Measurements from ENCODE around the gene UBE2L5. TPM values are rescaled to one million over a fixed set of nuclear protein-coding genes. Genes with fewer than 3 reads are reported as not detected.

UBE2L5 gene
- total and polyA plus RNA-seq, 2 of the 13 experiments (the other 11 are each of a cell fraction or from before 2014, with no cell fraction given) = 0.13 TPM; not detected in 1

DNA sequence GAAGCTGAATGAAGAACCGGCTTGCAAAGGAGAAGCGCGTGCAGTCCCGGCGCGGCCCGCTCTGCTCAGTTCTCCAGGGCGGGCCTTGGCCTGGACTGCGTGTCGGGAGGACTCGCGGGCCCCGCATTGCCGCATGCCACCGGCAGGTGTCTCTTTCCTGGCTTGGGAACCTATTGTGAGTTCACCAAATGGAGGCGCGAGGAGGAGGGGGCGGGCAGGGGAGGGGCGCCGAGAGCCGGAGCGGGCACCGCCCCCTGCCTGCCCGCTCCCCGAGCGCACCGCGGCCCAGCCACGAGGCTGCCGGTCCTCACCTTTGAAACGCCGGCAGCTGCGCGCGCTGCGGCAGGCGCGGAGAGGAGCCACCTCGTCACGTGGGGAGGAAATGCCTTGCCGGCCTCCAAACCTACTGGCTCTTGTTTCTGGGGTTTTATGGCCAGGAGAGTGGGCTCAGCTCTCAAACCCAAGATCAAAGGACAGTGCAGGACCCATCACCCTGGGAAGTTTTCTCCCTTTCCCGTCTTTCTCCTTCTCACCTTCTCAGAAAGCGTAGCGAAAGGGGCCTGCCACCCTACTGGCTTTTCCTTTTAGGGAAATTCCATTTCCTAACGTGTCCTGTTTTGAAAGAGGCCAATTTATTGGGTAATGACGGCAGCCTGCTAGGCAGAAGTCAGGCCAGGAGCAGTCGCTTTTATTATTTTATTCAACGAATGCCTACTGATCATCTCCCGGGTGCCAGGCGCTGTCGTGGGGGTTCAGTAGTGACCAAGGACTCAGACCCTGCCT, 13.8 kb upstream of the UBE2L5 start (continued):
- TF ChIP-seq ZNF460 (CRISPR knock-in tag; IDR thresholded peaks at IDR 0.05; ENCODE audit: borderline replicate concordance) = no peak; the same call in 1 of the 2 replicates
- TF ChIP-seq ZFP90 (CRISPR knock-in tag; IDR thresholded peaks at IDR 0.05; ENCODE audit: borderline replicate concordance) = 0 out of 2 replicates have a peak, but pooled peaks have one; percentile 58
- TF ChIP-seq ZNF567 (CRISPR knock-in tag; IDR thresholded peaks at IDR 0.05; ENCODE audit: borderline replicate concordance) = no peak
- peak; percentile 67; the same call in 1 of the 2 replicates for TF ChIP-seq YEATS2 (CRISPR knock-in tag; IDR thresholded peaks at IDR 0.05; ENCODE audit: borderline replicate concordance)
- TF ChIP-seq ZNF263 (CRISPR knock-in tag; IDR thresholded peaks at IDR 0.05) = peak; percentile 73
- TF ChIP-seq CREBL2 (CRISPR knock-in tag; IDR thresholded peaks at IDR 0.05; ENCODE audit: borderline replicate concordance) = peak; percentile 63; the same call in 1 of the 2 replicates
- no peak for TF ChIP-seq SP140L (CRISPR knock-in tag; IDR thresholded peaks at IDR 0.05; ENCODE audit: borderline replicate concordance)
- TF ChIP-seq HHEX (CRISPR knock-in tag; IDR thresholded peaks at IDR 0.05) = no peak
- TF ChIP-seq, protein P1, sequence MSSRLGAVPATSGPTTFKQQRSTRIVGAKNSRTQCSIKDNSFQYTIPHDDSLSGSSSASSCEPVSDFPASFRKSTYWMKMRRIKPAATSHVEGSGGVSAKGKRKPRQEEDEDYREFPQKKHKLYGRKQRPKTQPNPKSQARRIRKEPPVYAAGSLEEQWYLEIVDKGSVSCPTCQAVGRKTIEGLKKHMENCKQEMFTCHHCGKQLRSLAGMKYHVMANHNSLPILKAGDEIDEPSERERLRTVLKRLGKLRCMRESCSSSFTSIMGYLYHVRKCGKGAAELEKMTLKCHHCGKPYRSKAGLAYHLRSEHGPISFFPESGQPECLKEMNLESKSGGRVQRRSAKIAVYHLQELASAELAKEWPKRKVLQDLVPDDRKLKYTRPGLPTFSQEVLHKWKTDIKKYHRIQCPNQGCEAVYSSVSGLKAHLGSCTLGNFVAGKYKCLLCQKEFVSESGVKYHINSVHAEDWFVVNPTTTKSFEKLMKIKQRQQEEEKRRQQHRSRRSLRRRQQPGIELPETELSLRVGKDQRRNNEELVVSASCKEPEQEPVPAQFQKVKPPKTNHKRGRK (CRISPR knock-in tag; IDR thresholded peaks at IDR 0.05) = no peak
- TF ChIP-seq MAZ (IDR thresholded peaks at IDR 0.05; ENCODE audit: borderline replicate concordance, low read depth, low read length) = no peak; the same call in none of the 2 replicates
- peak; percentile 66; the same call in 1 of the 2 replicates for TF ChIP-seq MAZ (CRISPR knock-in tag; IDR thresholded peaks at IDR 0.05; ENCODE audit: low read depth)
- TF ChIP-seq ZNF34 (CRISPR knock-in tag; IDR thresholded peaks at IDR 0.05; ENCODE audit: borderline replicate concordance) = no peak
- TF ChIP-seq ZSCAN20 (CRISPR knock-in tag; IDR thresholded peaks at IDR 0.05; ENCODE audit: borderline replicate concordance) = peak; percentile 21; the same call in 1 of the 2 replicates
- no peak for TF ChIP-seq SOX6 (IDR thresholded peaks at IDR 0.05)
- peak; percentile 59 for TF ChIP-seq SOX6 (CRISPR knock-in tag; IDR thresholded peaks at IDR 0.05)
- TF ChIP-seq ZBTB7A (CRISPR knock-in tag; IDR thresholded peaks at IDR 0.05) = peak; percentile 52; the same call in 1 of the 2 replicates
- TF ChIP-seq ZNF24 (IDR thresholded peaks at IDR 0.05) = no peak
- TF ChIP-seq ZNF18 (CRISPR knock-in tag; IDR thresholded peaks at IDR 0.05; ENCODE audit: insufficient replicate concordance) = peak; percentile 78
- 0 out of 2 replicates have a peak, but pooled peaks have one; percentile 55 for TF ChIP-seq ZNF749 (CRISPR knock-in tag; IDR thresholded peaks at IDR 0.05; ENCODE audit: borderline replicate concordance)
- TF ChIP-seq, protein P2, sequence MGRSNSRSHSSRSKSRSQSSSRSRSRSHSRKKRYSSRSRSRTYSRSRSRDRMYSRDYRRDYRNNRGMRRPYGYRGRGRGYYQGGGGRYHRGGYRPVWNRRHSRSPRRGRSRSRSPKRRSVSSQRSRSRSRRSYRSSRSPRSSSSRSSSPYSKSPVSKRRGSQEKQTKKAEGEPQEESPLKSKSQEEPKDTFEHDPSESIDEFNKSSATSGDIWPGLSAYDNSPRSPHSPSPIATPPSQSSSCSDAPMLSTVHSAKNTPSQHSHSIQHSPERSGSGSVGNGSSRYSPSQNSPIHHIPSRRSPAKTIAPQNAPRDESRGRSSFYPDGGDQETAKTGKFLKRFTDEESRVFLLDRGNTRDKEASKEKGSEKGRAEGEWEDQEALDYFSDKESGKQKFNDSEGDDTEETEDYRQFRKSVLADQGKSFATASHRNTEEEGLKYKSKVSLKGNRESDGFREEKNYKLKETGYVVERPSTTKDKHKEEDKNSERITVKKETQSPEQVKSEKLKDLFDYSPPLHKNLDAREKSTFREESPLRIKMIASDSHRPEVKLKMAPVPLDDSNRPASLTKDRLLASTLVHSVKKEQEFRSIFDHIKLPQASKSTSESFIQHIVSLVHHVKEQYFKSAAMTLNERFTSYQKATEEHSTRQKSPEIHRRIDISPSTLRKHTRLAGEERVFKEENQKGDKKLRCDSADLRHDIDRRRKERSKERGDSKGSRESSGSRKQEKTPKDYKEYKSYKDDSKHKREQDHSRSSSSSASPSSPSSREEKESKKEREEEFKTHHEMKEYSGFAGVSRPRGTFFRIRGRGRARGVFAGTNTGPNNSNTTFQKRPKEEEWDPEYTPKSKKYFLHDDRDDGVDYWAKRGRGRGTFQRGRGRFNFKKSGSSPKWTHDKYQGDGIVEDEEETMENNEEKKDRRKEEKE (IDR thresholded peaks at IDR 0.05) = no peak
- TF ChIP-seq LBX2 (CRISPR knock-in tag; IDR thresholded peaks at IDR 0.05; ENCODE audit: borderline replicate concordance) = no peak
- 0 out of 2 replicates have a peak, but pooled peaks have one; percentile 46 for TF ChIP-seq NCOA1 (CRISPR knock-in tag; IDR thresholded peaks at IDR 0.05)
- no peak for TF ChIP-seq SMAD3 (CRISPR knock-in tag; IDR thresholded peaks at IDR 0.05)

Measured in HepG2 (cell line).